ENCODE results near the gene PRPF19. TPM values are rescaled to one million over a fixed set of nuclear protein-coding genes. Genes with fewer than 3 reads are reported as not detected.

PRPF19 gene
- total and polyA plus RNA-seq, 2 of the 13 experiments (the other 11 are each of a cell fraction or from before 2014, with no cell fraction given), result 27.4 to 91.1 TPM

DNA sequence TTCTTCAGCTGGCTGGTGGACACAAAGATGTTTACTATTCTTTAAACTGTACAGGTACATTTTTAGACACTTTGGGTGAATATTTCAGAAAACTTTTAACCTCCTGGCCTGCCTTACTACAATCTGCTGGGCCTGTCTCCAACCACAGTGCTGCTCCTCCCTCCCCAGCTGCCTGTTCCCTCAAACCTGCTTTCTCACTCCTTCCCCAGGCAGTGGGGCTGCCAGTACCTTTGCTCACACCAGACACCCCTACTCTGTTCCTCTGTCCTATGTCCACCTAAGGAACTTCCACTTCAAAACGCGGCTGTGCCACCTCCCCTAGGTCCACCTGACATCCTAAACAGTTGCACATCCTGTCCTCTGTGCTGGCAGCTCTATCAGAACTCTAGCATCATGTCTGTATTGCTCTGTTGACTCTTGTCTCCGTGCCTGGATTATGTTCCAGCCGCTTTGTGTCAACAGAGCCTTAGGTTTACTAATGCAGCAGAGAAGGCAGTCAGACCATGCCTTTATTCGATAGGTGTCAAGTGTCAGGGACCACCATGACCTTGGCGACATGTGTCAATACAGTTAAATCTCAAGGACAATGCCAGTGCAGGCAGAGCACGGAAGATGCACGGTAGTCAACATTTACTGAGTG is 25.6 kb downstream of the PRPF19 start (continued):
- TF ChIP-seq, protein P1, sequence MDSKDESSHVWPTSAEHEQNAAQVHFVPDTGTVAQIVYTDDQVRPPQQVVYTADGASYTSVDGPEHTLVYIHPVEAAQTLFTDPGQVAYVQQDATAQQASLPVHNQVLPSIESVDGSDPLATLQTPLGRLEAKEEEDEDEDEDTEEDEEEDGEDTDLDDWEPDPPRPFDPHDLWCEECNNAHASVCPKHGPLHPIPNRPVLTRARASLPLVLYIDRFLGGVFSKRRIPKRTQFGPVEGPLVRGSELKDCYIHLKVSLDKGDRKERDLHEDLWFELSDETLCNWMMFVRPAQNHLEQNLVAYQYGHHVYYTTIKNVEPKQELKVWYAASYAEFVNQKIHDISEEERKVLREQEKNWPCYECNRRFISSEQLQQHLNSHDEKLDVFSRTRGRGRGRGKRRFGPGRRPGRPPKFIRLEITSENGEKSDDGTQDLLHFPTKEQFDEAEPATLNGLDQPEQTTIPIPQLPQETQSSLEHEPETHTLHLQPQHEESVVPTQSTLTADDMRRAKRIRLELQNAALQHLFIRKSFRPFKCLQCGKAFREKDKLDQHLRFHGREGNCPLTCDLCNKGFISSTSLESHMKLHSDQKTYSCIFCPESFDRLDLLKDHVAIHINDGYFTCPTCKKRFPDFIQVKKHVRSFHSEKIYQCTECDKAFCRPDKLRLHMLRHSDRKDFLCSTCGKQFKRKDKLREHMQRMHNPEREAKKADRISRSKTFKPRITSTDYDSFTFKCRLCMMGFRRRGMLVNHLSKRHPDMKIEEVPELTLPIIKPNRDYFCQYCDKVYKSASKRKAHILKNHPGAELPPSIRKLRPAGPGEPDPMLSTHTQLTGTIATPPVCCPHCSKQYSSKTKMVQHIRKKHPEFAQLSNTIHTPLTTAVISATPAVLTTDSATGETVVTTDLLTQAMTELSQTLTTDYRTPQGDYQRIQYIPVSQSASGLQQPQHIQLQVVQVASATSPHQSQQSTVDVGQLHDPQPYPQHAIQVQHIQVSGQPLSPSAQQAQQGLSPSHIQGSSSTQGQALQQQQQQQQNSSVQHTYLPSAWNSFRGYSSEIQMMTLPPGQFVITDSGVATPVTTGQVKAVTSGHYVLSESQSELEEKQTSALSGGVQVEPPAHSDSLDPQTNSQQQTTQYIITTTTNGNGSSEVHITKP (CRISPR knock-in tag; IDR thresholded peaks at IDR 0.05; ENCODE audit: low read depth), result peak; percentile 87
- TF ChIP-seq, protein P2, sequence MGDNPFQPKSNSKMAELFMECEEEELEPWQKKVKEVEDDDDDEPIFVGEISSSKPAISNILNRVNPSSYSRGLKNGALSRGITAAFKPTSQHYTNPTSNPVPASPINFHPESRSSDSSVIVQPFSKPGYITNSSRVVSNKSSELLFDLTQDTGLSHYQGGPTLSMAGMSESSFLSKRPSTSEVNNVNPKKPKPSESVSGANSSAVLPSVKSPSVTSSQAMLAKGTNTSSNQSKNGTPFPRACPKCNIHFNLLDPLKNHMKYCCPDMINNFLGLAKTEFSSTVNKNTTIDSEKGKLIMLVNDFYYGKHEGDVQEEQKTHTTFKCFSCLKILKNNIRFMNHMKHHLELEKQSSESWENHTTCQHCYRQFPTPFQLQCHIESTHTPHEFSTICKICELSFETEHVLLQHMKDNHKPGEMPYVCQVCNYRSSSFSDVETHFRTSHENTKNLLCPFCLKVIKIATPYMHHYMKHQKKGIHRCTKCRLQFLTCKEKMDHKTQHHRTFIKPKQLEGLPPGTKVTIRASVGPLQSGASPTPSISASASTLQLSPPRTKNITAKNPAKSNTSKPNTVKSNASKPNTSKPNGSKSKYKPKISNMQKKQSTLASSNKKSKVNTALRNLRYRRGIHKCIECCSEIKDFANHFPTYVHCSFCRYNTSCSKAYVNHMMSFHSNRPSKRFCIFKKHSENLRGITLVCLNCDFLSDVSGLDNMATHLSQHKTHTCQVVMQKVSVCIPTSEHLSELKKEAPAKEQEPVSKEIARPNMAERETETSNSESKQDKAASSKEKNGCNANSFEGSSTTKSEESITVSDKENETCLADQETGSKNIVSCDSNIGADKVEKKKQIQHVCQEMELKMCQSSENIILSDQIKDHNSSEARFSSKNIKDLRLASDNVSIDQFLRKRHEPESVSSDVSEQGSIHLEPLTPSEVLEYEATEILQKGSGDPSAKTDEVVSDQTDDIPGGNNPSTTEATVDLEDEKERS (CRISPR knock-in tag; IDR thresholded peaks at IDR 0.05), result peak; percentile 90; the same call in 1 of the 2 replicates
- no peak for TF ChIP-seq RARG (CRISPR knock-in tag; IDR thresholded peaks at IDR 0.05; ENCODE audit: low read depth)
- TF ChIP-seq MTF2 (CRISPR knock-in tag; IDR thresholded peaks at IDR 0.05; ENCODE audit: borderline replicate concordance), result no peak
- peak; percentile 60; the same call in 1 of the 2 replicates for TF ChIP-seq ZNF230 (CRISPR knock-in tag; IDR thresholded peaks at IDR 0.05)
- TF ChIP-seq, protein P3, sequence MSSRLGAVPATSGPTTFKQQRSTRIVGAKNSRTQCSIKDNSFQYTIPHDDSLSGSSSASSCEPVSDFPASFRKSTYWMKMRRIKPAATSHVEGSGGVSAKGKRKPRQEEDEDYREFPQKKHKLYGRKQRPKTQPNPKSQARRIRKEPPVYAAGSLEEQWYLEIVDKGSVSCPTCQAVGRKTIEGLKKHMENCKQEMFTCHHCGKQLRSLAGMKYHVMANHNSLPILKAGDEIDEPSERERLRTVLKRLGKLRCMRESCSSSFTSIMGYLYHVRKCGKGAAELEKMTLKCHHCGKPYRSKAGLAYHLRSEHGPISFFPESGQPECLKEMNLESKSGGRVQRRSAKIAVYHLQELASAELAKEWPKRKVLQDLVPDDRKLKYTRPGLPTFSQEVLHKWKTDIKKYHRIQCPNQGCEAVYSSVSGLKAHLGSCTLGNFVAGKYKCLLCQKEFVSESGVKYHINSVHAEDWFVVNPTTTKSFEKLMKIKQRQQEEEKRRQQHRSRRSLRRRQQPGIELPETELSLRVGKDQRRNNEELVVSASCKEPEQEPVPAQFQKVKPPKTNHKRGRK (CRISPR knock-in tag; IDR thresholded peaks at IDR 0.05), result 0 out of 2 replicates have a peak, but pooled peaks have one; percentile 39
- TF ChIP-seq ZNF446 (CRISPR knock-in tag; IDR thresholded peaks at IDR 0.05), result no peak
- peak; percentile 85; the same call in 1 of the 2 replicates for TF ChIP-seq MYC (CRISPR knock-in tag; IDR thresholded peaks at IDR 0.05; ENCODE audit: borderline replicate concordance)
- TF ChIP-seq, protein P4, sequence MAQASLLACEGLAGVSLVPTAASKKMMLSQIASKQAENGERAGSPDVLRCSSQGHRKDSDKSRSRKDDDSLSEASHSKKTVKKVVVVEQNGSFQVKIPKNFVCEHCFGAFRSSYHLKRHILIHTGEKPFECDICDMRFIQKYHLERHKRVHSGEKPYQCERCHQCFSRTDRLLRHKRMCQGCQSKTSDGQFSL (CRISPR knock-in tag; IDR thresholded peaks at IDR 0.05), result no peak
- TF ChIP-seq, protein P5, sequence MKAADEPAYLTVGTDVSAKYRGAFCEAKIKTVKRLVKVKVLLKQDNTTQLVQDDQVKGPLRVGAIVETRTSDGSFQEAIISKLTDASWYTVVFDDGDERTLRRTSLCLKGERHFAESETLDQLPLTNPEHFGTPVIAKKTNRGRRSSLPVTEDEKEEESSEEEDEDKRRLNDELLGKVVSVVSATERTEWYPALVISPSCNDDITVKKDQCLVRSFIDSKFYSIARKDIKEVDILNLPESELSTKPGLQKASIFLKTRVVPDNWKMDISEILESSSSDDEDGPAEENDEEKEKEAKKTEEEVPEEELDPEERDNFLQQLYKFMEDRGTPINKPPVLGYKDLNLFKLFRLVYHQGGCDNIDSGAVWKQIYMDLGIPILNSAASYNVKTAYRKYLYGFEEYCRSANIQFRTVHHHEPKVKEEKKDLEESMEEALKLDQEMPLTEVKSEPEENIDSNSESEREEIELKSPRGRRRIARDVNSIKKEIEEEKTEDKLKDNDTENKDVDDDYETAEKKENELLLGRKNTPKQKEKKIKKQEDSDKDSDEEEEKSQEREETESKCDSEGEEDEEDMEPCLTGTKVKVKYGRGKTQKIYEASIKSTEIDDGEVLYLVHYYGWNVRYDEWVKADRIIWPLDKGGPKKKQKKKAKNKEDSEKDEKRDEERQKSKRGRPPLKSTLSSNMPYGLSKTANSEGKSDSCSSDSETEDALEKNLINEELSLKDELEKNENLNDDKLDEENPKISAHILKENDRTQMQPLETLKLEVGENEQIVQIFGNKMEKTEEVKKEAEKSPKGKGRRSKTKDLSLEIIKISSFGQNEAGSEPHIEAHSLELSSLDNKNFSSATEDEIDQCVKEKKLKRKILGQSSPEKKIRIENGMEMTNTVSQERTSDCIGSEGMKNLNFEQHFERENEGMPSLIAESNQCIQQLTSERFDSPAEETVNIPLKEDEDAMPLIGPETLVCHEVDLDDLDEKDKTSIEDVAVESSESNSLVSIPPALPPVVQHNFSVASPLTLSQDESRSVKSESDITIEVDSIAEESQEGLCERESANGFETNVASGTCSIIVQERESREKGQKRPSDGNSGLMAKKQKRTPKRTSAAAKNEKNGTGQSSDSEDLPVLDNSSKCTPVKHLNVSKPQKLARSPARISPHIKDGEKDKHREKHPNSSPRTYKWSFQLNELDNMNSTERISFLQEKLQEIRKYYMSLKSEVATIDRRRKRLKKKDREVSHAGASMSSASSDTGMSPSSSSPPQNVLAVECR (CRISPR knock-in tag; IDR thresholded peaks at IDR 0.05; ENCODE audit: borderline replicate concordance), result peak; percentile 89; the same call in 1 of the 2 replicates
- TF ChIP-seq ZNF761 (CRISPR knock-in tag; conservative IDR thresholded peaks at IDR 0.05), result peak; percentile 49; the same call in 1 of the 2 replicates
- peak; percentile 96; the same call in 1 of the 2 replicates for TF ChIP-seq ZSCAN9 (CRISPR knock-in tag; IDR thresholded peaks at IDR 0.05; ENCODE audit: borderline replicate concordance)
- peak; percentile 100 for TF ChIP-seq ZBTB3 (CRISPR knock-in tag; IDR thresholded peaks at IDR 0.05; ENCODE audit: borderline replicate concordance, low read depth)
- no peak for TF ChIP-seq ZNF569 (CRISPR knock-in tag; IDR thresholded peaks at IDR 0.05; ENCODE audit: borderline replicate concordance)
- peak; percentile 88 for TF ChIP-seq KAT8 (CRISPR knock-in tag; IDR thresholded peaks at IDR 0.05)

Data from HepG2 (cell line).